Testis (tissue), 3 donors: Measurements from ENCODE around the gene EPM2A. TPM values are rescaled to one million over a fixed set of nuclear protein-coding genes. Genes with fewer than 3 reads are reported as not detected.

Experiments used
- DNase-seq: peaks from one replicate; pipeline ENCODE4 v3.0.0-alpha.2; 2019
- H3K27ac ChIP-seq, 2 donors: fragments of 200-600 bp; sonication (generic); one replicate each; pipeline ENCODE4 v1.5.1; 2019
- H3K27me3 ChIP-seq: fragments of 200-600 bp; sonication (generic); one replicate; pipeline ENCODE4 v1.5.1; 2019
- H3K36me3 ChIP-seq: fragments of 200-600 bp; sonication (generic); one replicate; pipeline ENCODE4 v1.5.1; 2017; ENCODE audit warnings: low read depth; ENCODE audit errors: missing control alignments
- H3K4me1 ChIP-seq: fragments of 200-600 bp; sonication (generic); one replicate; pipeline ENCODE4 v1.5.1; 2019
- H3K4me3 ChIP-seq, 2 donors: fragments of 200-600 bp; sonication (generic); one replicate each; pipeline ENCODE4 v1.5.1; 2017 to 2019
- H3K9me3 ChIP-seq: fragments of 200-600 bp; sonication (generic); one replicate; pipeline ENCODE4 v1.5.1; 2017
- POLR2A ChIP-seq: fragments of 450-650 bp; IDR thresholded peaks from one replicate; pipeline ENCODE4 v1.6.1; 2017; ENCODE audit warnings: antibody characterized with exemption, mild to moderate bottlenecking, moderate library complexity
- WGBS, 2 donors: methylation state at CpG; one replicate each; pipeline ENCODE4 v1.1.5; 2018; 5-methylcytosine and 5-hydroxymethylcytosine counted together
- intact Hi-C: fragments of 100-400 bp; cut with DNase I; formaldehyde crosslinking; loops from one replicate; pipeline ENCODE4 v1.15.1; 2023; ENCODE audit warnings: low total_unique reads
- polyA plus RNA-seq: library from polyadenylated mRNA; stranded (reverse); fragments of 350-450 nt; fragmentation: Illumina TruSeq; extraction: RNeasy Lipid Tissue Mini Kit (QIAGEN cat#74804); gene quantifications from one replicate; pipeline ENCODE4 v1.2.3, GENCODE V29; 2014; ENCODE audit warnings: low read depth, low replicate concordance; ENCODE audit not compliant: insufficient read depth
- total RNA-seq, 2 donors: library from RNA; depleted of rRNA; stranded (reverse); fragments of >200 nt; gene quantifications; one replicate each; pipeline ENCODE4 v1.2.3, GENCODE V29; 2016
- TF ChIP-seq, protein P1 (sequence below), 3 experiments: fragments of 450-650 bp in 2 of 3; fragments of 200-600 bp in 1 of 3; sonication (generic) in 1 of 3; IDR thresholded peaks; one replicate each; pipeline ENCODE4 v1.5.1; 2016 to 2019; ENCODE audit warnings: antibody characterized with exemption in 3 of 3, mild to moderate bottlenecking in 2 of 3, moderate library complexity in 1 of 3

EPM2A gene
- total and polyA plus RNA-seq, 3 donors from 2014 or later = 20.8 to 29.2 (median 25.4) TPM

DNA sequence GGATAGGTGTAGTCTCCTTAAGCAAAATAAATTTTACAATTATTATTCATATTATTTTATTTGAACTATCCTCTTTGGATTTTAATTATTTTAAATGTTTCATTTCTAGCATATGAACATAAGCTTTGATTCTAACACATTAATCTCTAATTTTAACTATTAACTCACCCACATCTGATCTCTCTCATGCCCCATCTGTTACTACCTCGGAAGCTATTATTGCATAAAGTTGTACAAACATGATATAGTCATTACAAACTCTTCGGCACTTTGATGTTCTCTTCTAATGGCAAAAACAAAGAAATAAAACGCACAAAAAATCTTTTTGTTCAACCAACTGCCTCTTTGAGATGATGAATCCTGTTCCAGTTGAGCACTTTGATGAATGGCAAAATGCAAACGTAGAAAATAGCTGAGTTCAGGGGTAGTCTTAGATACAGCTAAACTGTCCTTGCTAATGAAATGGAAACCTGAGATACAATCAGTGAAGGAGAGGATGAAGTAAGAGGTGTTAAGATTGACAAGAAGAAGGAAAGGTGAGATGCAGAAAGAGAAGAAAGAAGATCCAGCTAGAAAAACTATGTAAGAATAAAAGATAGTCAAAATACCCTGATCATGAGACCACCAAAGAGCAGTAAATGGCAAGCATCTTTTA is 41.1 kb downstream of the EPM2A start:
- Histone ChIP-seq H3K27me3 (no peaks in the 10 kb centered on the region), H3K36me3 (no peaks in the 10 kb centered on the region), H3K27ac (no peak overlapping the region), H3K4me1 (no peaks in the 10 kb centered on the region), H3K9me3 (no peaks in the 10 kb centered on the region), H3K4me3 (no peak overlapping the region)
- WGBS, 2 donors = 89 to 93% methylated on average over 4 of the region's 4 CpGs
- DNase-seq = no peak
- TF ChIP-seq POLR2A = no peak
- TF ChIP-seq, protein P1, sequence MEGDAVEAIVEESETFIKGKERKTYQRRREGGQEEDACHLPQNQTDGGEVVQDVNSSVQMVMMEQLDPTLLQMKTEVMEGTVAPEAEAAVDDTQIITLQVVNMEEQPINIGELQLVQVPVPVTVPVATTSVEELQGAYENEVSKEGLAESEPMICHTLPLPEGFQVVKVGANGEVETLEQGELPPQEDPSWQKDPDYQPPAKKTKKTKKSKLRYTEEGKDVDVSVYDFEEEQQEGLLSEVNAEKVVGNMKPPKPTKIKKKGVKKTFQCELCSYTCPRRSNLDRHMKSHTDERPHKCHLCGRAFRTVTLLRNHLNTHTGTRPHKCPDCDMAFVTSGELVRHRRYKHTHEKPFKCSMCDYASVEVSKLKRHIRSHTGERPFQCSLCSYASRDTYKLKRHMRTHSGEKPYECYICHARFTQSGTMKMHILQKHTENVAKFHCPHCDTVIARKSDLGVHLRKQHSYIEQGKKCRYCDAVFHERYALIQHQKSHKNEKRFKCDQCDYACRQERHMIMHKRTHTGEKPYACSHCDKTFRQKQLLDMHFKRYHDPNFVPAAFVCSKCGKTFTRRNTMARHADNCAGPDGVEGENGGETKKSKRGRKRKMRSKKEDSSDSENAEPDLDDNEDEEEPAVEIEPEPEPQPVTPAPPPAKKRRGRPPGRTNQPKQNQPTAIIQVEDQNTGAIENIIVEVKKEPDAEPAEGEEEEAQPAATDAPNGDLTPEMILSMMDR (IDR thresholded peaks at IDR 0.05) = no peak
- intact Hi-C loops = no loop called here

DNA sequence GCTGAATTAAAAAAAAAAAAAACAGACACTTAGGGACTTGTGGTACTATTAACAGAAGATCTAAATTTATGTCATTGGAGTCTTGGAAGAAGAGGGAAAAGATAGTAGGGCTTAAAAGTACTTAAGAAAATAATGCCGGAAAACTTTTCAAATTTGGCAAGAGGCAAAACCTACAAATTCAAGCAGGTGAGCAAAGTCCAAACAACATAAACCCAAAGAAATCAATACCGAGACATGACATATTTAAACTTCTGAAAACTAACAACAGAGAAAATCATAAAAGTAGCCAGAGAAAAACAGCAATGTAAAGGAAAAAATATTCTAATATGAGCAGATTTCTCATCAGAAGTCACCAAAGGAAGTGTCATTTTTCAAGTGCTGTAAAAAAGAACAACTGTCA is 44.4 kb downstream of the EPM2A start:
- Histone ChIP-seq H3K4me3 (no peak overlapping the region), H3K36me3 (no peaks in the 10 kb centered on the region), H3K4me1 (no peaks in the 10 kb centered on the region), H3K27me3 (no peaks in the 10 kb centered on the region), H3K9me3 (no peaks in the 10 kb centered on the region), H3K27ac (no peak overlapping the region)
- no peak for TF ChIP-seq POLR2A
- TF ChIP-seq, protein P1 (IDR thresholded peaks at IDR 0.05) = no peak
- intact Hi-C loops = no loop called here
- WGBS, 2 donors = 89 to 99% methylated on average over 2 of the region's 2 CpGs
- no peak for DNase-seq

DNA sequence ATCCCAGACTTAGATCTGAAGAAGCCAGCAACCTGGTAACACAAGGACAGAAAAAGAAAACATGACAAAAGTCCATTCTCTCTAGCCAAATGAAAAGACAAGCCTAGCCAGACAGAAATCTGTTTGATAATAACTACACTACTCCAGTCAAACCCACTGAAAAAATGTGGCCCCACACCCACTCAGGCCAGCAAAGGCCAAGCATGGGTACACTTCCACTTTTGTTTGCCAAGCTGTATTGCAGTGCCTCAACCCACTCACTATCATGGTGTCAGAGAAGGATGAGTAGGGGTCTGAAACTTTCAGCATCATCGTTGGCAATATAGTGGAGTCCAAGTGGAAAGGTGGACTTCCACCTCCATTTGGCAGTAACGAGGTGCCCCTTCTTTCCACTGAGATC is 45.8 kb downstream of the EPM2A start:
- Histone ChIP-seq H3K36me3 (no peaks in the 10 kb centered on the region), H3K4me3 (no peak overlapping the region), H3K27ac (no peak overlapping the region), H3K27me3 (no peaks in the 10 kb centered on the region), H3K4me1 (no peaks in the 10 kb centered on the region), H3K9me3 (no peaks in the 10 kb centered on the region)
- DNase-seq = no peak
- intact Hi-C loops = no loop called here
- TF ChIP-seq, protein P1 (IDR thresholded peaks at IDR 0.05) = no peak
- no peak for TF ChIP-seq POLR2A
- WGBS, 2 donors = 96% methylated on average over 2 of the region's 2 CpGs; no CpG with 5 or more reads in 1 of the 2 donors

DNA sequence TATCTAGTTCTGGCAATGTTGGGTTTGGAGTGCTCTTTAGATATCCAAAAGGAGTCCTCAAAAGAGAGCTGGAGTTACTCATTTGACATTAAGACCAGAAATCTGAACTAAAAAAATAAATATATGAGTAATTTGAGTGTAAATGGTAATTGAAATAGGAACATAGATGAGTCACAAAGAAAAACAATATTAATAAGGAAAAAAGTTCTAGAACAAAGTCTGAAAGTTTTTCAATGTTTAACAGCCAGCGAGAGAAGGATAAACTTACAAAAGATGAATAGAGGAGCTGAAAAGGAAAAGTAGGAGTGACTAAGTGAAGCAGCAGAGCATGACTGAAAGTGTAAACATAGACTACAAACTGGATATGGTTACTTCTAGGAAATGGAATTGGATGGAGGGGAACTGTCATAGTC is 46.8 kb downstream of the EPM2A start:
- intact Hi-C loops = no loop called here
- H3K4me3 ChIP-seq = no peak overlapping the region
- TF ChIP-seq POLR2A = no peak
- TF ChIP-seq, protein P1 (IDR thresholded peaks at IDR 0.05) = no peak
- no peaks in the 10 kb centered on the region for H3K36me3 ChIP-seq
- no peaks in the 10 kb centered on the region for H3K4me1 ChIP-seq
- H3K27ac ChIP-seq = no peak overlapping the region
- H3K27me3 ChIP-seq = no peaks in the 10 kb centered on the region
- 74 to 89% methylated on average over 1 of the region's 1 CpG for WGBS, 2 donors
- DNase-seq = no peak
- H3K9me3 ChIP-seq = no peaks in the 10 kb centered on the region

DNA sequence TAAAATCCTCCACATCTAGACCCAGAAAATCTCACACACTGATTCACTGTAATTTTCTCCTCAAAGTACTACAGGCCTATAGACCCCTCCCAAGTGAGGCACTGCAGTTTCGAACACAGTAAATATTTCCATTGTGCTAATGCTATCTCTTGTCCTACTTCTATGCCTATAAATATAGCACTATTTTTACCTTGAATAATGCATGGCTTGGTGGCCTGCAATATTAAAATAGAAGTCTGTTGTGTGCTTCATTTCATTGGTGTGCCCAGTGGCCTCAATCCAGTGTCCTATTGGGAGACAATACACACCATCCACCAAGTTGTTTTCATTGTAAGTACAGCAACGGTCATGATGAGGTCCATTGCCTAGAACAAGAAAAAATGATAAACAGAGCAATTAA is 49.4 kb downstream of the EPM2A start:
- intact Hi-C loops = no loop called here
- H3K9me3 ChIP-seq = no peaks in the 10 kb centered on the region
- no peaks in the 10 kb centered on the region for H3K4me1 ChIP-seq
- TF ChIP-seq POLR2A = no peak
- TF ChIP-seq, protein P1 (IDR thresholded peaks at IDR 0.05) = no peak
- WGBS, 2 donors = 83 to 88% methylated on average over 2 of the region's 2 CpGs
- no peak for DNase-seq
- no peaks in the 10 kb centered on the region for H3K27me3 ChIP-seq
- H3K36me3 ChIP-seq = no peaks in the 10 kb centered on the region
- no peak overlapping the region for H3K27ac ChIP-seq
- H3K4me3 ChIP-seq = no peak overlapping the region
